HepG2 (cell line): ENCODE data around the gene TUBB. TPM values are rescaled to one million over a fixed set of nuclear protein-coding genes. Genes with fewer than 3 reads are reported as not detected.

ENCODE experiments used
- MTF2 ChIP-seq: sonication (generic); formaldehyde crosslinking; IDR thresholded peaks from 2 replicates; pipeline ENCODE4 v1.5.0; 2020; ENCODE audit warnings: missing genetic modification reagents, borderline replicate concordance
- NFE2 ChIP-seq: sonication (generic); formaldehyde crosslinking; IDR thresholded peaks from 2 replicates; pipeline ENCODE4 v1.4.0; 2020; ENCODE audit warnings: missing genetic modification reagents
- RARA ChIP-seq: IDR thresholded peaks from 2 replicates; pipeline ENCODE4 v1.6.1; 2016; ENCODE audit warnings: missing genetic modification reagents, missing compliant biosample characterization
- TEF ChIP-seq: sonication (generic); formaldehyde crosslinking; IDR thresholded peaks from 2 replicates; pipeline ENCODE4 v1.5.0; 2020; ENCODE audit warnings: missing genetic modification reagents
- THYN1 ChIP-seq: sonication (generic); formaldehyde crosslinking; IDR thresholded peaks from 2 replicates; pipeline ENCODE4 v1.8.1; 2023; ENCODE audit warnings: low read depth, mild to moderate bottlenecking, moderate library complexity, missing genetic modification reagents, borderline replicate concordance
- ZKSCAN5 ChIP-seq: sonication (generic); formaldehyde crosslinking; IDR thresholded peaks from 2 replicates; pipeline ENCODE4 v1.5.1; 2020; ENCODE audit warnings: mild to moderate bottlenecking, missing genetic modification reagents
- ZNF414 ChIP-seq: sonication (generic); formaldehyde crosslinking; IDR thresholded peaks from 2 replicates; pipeline ENCODE4 v1.5.0; 2020; ENCODE audit warnings: missing genetic modification reagents
- polyA plus RNA-seq, 8 experiments: library from polyadenylated mRNA; depleted of rRNA in 3 of 8; stranded (reverse) in 7 of 8; unstranded in 1 of 8; fragments of >200 nt; fragmentation: Illumina TruSeq in 4 of 8; extraction: Trizol in 4 of 8; gene quantifications; 2 replicates each; pipeline versions ENCODE4 v1.2.1 to v1.2.3, GENCODE V29; 2011 to 2016; ENCODE audit warnings: low read depth in 4 of 8, missing spikeins in 1 of 8, mixed read lengths in 1 of 8; ENCODE audit not compliant: insufficient read depth in 1 of 8
- total RNA-seq, 5 experiments: library from RNA; depleted of rRNA; stranded (reverse); fragments of >200 nt; fragmentation: Illumina TruSeq; extraction: Trizol; gene quantifications; 2 replicates each; pipeline ENCODE4 v1.2.3, GENCODE V29; 2016; ENCODE audit warnings: low read depth in 1 of 5
- TF ChIP-seq, protein P1 (sequence below): sonication (generic); formaldehyde crosslinking; IDR thresholded peaks from 2 replicates; pipeline ENCODE4 v1.4.0; 2020; ENCODE audit warnings: missing genetic modification reagents
- TF ChIP-seq, protein P2 (sequence below): sonication (generic); formaldehyde crosslinking; IDR thresholded peaks from 2 replicates; pipeline ENCODE4 v1.5.0; 2020; ENCODE audit warnings: missing genetic modification reagents, mild to moderate bottlenecking, borderline replicate concordance
- TF ChIP-seq, protein P3 (sequence below): sonication (generic); formaldehyde crosslinking; IDR thresholded peaks from 2 replicates; pipeline ENCODE4 v1.8.1; 2023; ENCODE audit warnings: mild to moderate bottlenecking, inconsistent platforms, moderate library complexity, missing genetic modification reagents, borderline replicate concordance
- TF ChIP-seq, protein P4 (sequence below), 2 experiments: fragments of 450-650 bp in 1 of 2; sonication (generic) in 1 of 2; formaldehyde crosslinking in 1 of 2; IDR thresholded peaks; 2 replicates each; pipeline versions ENCODE4 v1.6.1 to v1.8.0; 2016 to 2022; ENCODE audit warnings: antibody characterized with exemption in 1 of 2, mild to moderate bottlenecking in 1 of 2, missing genetic modification reagents in 1 of 2

TUBB gene
- total and polyA plus RNA-seq, 2 of the 13 experiments (the other 11 are each of a cell fraction or from before 2014, with no cell fraction given), result 911 to 1,163 TPM

DNA sequence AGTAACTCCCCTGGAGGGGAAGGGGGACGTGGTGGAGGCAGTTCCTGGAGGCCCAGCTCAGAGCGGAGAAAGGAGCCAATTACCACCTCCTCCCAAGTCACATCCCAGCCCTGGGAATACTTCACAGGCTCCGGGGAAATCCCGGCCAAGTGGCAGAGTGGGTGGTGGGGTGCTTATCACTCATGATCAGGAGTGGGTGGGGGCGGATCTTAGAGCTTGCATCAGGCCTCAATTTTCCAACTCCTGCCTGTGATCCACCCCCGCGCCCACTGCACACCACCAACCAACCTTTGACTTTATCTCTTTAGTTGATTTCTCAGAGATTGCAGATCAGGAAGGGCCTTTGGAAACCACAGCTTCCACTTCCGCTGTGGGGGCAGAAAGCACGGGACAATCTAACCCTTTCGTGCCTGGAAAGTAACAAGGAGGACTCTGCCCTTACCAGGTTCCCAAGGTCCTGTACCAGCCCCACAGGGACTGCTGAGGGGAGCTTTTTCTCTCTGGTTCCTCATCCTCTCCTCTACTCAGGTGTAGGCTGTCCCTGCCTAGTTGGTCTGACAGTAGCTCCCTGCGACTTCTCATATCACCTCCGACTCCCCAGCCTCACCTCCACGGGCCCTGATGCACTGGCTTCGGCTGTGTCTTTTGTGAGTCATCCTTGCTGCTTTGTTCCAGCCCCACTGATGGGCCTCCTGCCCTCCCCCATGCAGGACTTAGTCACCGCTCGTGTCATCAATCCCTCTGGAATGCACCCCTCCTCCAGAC lies 49.1 kb downstream of the TUBB start (continued):
- TF ChIP-seq THYN1 (CRISPR knock-in tag) (0 out of 2 replicates have a peak, but pooled peaks have one; percentile 12), NFE2 (CRISPR knock-in tag) (peak; percentile 37; the same call in 1 of the 2 replicates), MTF2 (CRISPR knock-in tag) (no peak), ZNF414 (CRISPR knock-in tag) (no peak; the same call in 1 of the 2 replicates), RARA (CRISPR knock-in tag) (peak; percentile 91), TEF (CRISPR knock-in tag) (no peak), ZKSCAN5 (peak; percentile 100)
- TF ChIP-seq, protein P1, sequence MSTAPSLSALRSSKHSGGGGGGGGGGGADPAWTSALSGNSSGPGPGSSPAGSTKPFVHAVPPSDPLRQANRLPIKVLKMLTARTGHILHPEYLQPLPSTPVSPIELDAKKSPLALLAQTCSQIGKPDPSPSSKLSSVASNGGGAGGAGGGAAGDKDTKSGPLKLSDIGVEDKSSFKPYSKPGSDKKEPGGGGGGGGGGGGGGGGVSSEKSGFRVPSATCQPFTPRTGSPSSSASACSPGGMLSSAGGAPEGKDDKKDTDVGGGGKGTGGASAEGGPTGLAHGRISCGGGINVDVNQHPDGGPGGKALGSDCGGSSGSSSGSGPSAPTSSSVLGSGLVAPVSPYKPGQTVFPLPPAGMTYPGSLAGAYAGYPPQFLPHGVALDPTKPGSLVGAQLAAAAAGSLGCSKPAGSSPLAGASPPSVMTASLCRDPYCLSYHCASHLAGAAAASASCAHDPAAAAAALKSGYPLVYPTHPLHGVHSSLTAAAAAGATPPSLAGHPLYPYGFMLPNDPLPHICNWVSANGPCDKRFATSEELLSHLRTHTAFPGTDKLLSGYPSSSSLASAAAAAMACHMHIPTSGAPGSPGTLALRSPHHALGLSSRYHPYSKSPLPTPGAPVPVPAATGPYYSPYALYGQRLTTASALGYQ, result peak; percentile 45; the same call in 1 of the 2 replicates
- TF ChIP-seq, protein P2, sequence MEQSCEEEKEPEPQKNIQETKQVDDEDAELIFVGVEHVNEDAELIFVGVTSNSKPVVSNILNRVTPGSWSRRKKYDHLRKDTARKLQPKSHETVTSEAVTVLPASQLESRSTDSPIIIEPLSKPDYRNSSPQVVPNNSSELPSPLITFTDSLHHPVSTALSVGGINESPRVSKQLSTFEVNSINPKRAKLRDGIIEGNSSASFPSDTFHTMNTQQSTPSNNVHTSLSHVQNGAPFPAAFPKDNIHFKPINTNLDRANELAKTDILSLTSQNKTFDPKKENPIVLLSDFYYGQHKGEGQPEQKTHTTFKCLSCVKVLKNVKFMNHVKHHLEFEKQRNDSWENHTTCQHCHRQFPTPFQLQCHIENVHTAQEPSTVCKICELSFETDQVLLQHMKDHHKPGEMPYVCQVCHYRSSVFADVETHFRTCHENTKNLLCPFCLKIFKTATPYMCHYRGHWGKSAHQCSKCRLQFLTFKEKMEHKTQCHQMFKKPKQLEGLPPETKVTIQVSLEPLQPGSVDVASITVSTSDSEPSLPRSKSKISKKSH (CRISPR knock-in tag), result no peak
- TF ChIP-seq, protein P3, sequence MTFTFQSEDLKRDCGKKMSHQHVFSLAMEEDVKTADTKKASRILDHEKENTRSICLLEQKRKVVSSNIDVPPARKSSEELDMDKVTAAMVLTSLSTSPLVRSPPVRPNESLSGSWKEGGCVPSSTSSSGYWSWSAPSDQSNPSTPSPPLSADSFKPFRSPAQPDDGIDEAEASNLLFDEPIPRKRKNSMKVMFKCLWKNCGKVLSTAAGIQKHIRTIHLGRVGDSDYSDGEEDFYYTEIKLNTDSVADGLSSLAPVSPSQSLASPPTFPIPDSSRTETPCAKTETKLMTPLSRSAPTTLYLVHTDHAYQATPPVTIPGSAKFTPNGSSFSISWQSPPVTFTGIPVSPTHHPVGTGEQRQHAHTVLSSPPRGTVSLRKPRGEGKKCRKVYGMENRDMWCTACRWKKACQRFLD (CRISPR knock-in tag), result no peak
- TF ChIP-seq, protein P4, sequence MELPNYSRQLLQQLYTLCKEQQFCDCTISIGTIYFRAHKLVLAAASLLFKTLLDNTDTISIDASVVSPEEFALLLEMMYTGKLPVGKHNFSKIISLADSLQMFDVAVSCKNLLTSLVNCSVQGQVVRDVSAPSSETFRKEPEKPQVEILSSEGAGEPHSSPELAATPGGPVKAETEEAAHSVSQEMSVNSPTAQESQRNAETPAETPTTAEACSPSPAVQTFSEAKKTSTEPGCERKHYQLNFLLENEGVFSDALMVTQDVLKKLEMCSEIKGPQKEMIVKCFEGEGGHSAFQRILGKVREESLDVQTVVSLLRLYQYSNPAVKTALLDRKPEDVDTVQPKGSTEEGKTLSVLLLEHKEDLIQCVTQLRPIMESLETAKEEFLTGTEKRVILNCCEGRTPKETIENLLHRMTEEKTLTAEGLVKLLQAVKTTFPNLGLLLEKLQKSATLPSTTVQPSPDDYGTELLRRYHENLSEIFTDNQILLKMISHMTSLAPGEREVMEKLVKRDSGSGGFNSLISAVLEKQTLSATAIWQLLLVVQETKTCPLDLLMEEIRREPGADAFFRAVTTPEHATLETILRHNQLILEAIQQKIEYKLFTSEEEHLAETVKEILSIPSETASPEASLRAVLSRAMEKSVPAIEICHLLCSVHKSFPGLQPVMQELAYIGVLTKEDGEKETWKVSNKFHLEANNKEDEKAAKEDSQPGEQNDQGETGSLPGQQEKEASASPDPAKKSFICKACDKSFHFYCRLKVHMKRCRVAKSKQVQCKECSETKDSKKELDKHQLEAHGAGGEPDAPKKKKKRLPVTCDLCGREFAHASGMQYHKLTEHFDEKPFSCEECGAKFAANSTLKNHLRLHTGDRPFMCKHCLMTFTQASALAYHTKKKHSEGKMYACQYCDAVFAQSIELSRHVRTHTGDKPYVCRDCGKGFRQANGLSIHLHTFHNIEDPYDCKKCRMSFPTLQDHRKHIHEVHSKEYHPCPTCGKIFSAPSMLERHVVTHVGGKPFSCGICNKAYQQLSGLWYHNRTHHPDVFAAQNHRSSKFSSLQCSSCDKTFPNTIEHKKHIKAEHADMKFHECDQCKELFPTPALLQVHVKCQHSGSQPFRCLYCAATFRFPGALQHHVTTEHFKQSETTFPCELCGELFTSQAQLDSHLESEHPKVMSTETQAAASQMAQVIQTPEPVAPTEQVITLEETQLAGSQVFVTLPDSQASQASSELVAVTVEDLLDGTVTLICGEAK (IDR thresholded peaks at IDR 0.05), result no peak
- TF ChIP-seq, protein P4 (CRISPR knock-in tag; IDR thresholded peaks at IDR 0.05), result peak; percentile 42; the same call in 1 of the 2 replicates
